ENCODE data around the gene DNAH9. TPM values are rescaled to one million over a fixed set of nuclear protein-coding genes. Genes with fewer than 3 reads are reported as not detected.

Gene DNAH9
- total RNA-seq, 1 experiment from 2014 or later, result not detected

DNA sequence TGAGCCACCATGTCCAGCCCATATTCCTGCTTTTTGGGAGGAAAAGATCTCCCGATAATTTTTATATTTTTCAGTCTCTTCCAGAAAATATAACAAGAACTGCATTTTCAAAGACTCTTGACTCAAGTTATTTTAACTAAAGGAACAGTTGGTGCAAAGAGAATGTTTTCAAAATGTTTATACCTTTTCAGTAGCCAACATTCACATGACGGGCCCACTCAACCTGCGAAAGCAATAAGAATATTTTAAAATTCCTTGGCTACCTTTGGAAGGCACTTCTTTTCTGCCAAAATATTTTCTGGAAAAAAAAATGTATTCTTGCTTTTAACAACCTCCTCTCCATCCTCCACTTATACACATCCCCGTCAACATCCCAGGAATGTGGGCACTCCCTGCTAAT is 258.7 kb downstream of the DNAH9 start:
- TF ChIP-seq, protein P1, sequence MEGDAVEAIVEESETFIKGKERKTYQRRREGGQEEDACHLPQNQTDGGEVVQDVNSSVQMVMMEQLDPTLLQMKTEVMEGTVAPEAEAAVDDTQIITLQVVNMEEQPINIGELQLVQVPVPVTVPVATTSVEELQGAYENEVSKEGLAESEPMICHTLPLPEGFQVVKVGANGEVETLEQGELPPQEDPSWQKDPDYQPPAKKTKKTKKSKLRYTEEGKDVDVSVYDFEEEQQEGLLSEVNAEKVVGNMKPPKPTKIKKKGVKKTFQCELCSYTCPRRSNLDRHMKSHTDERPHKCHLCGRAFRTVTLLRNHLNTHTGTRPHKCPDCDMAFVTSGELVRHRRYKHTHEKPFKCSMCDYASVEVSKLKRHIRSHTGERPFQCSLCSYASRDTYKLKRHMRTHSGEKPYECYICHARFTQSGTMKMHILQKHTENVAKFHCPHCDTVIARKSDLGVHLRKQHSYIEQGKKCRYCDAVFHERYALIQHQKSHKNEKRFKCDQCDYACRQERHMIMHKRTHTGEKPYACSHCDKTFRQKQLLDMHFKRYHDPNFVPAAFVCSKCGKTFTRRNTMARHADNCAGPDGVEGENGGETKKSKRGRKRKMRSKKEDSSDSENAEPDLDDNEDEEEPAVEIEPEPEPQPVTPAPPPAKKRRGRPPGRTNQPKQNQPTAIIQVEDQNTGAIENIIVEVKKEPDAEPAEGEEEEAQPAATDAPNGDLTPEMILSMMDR (IDR thresholded peaks at IDR 0.05; ENCODE audit: insufficient read depth in 1 of 2, low read depth in 1 of 2, low read length in 1 of 2, severe bottlenecking in 1 of 2, unreplicated experiment in 1 of 2), result no peak
- no peaks in the 10 kb centered on the region for H3K27me3 Mint-ChIP-seq (ENCODE audit: insufficient read depth, unreplicated experiment)
- BruUV-seq (replicated peaks), result no TSS peak
- no peak for DNase-seq
- no peak overlapping the region for H3K27ac Mint-ChIP-seq (ENCODE audit: unreplicated experiment)
- no peaks in the 10 kb centered on the region for H3K9me3 Mint-ChIP-seq (ENCODE audit: unreplicated experiment)
- intact Hi-C loops (cut with micrococcal nuclease; ENCODE audit: unreplicated experiment), result no loop called here
- CTCF ChIA-PET, result no interaction called here
- H3K4me1 Mint-ChIP-seq (ENCODE audit: low read depth, unreplicated experiment), result no peaks in the 10 kb centered on the region
- no peak overlapping the region for H3K4me3 ChIP-seq (ENCODE audit: low read depth, low read length)
- H3K36me3 ChIP-seq (ENCODE audit: control insufficient read depth, insufficient read depth, low read length), result no peaks in the 10 kb centered on the region
- H3K4me3 Mint-ChIP-seq (ENCODE audit: unreplicated experiment), result no peak overlapping the region
- H3K4me1 ChIP-seq, result no peaks in the 10 kb centered on the region
- no peaks in the 10 kb centered on the region for H3K27me3 ChIP-seq (replicated peaks; ENCODE audit: control insufficient read depth, insufficient read depth, low read length)
- POLR2A ChIA-PET, result no interaction called here
- no peaks in the 10 kb centered on the region for H3K9me3 ChIP-seq
- no peaks in the 10 kb centered on the region for H3K36me3 Mint-ChIP-seq (ENCODE audit: insufficient read depth, unreplicated experiment)

GRCh38 chr17:11869680-11870394 is 271.6 kb downstream of the DNAH9 start:
- TF ChIP-seq, protein P1 (IDR thresholded peaks at IDR 0.05; ENCODE audit: insufficient read depth in 1 of 2, low read depth in 1 of 2, low read length in 1 of 2, severe bottlenecking in 1 of 2, unreplicated experiment in 1 of 2), result no peak
- no peaks in the 10 kb centered on the region for H3K4me1 ChIP-seq
- Mint-ChIP-seq H3K9me3 (ENCODE audit: unreplicated experiment) (peaks cover 6% of the 10 kb centered on the region), H3K4me1 (ENCODE audit: low read depth, unreplicated experiment) (no peaks in the 10 kb centered on the region), H3K27ac (ENCODE audit: unreplicated experiment) (no peak overlapping the region), H3K36me3 (ENCODE audit: insufficient read depth, unreplicated experiment) (no peaks in the 10 kb centered on the region), H3K27me3 (ENCODE audit: insufficient read depth, unreplicated experiment) (no peaks in the 10 kb centered on the region), H3K4me3 (ENCODE audit: unreplicated experiment) (no peak overlapping the region)
- no TSS peak for BruUV-seq (replicated peaks)
- no peaks in the 10 kb centered on the region for H3K27me3 ChIP-seq (replicated peaks; ENCODE audit: control insufficient read depth, insufficient read depth, low read length)
- CTCF ChIA-PET, result no interaction called here
- no peaks in the 10 kb centered on the region for H3K9me3 ChIP-seq
- no peak overlapping the region for H3K4me3 ChIP-seq (ENCODE audit: low read depth, low read length)
- intact Hi-C loops (cut with micrococcal nuclease; ENCODE audit: unreplicated experiment), result no loop called here
- no peaks in the 10 kb centered on the region for H3K36me3 ChIP-seq (ENCODE audit: control insufficient read depth, insufficient read depth, low read length)
- no peak for DNase-seq
- POLR2A ChIA-PET, result no interaction called here

DNA sequence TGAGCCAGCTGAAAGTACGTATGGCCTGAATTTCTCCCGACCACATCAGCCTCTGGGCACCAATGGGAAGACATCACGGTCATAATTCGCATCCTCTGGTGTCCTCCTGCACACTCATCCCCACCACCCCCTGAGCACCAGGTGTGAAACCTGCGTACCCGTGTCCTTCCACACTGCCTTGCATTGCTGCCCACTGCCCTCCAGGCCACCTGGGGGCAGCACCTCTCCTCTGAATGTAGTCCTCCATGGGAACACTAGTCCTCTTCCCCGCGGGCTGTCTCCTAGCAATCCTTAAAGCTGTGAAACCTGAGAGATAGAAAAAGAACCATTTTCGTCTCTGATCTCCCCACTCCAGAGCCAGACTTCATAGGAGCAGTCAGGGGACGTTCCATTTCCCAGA is 273.5 kb downstream of the DNAH9 start:
- intact Hi-C loops (cut with micrococcal nuclease; ENCODE audit: unreplicated experiment), result no loop called here
- Histone ChIP-seq H3K9me3 (no peaks in the 10 kb centered on the region), H3K4me1 (no peaks in the 10 kb centered on the region), H3K27me3 (replicated peaks; ENCODE audit: control insufficient read depth, insufficient read depth, low read length) (no peaks in the 10 kb centered on the region), H3K36me3 (ENCODE audit: control insufficient read depth, insufficient read depth, low read length) (no peaks in the 10 kb centered on the region), H3K4me3 (ENCODE audit: low read depth, low read length) (no peak overlapping the region)
- Mint-ChIP-seq H3K27ac (ENCODE audit: unreplicated experiment) (no peak overlapping the region), H3K4me1 (ENCODE audit: low read depth, unreplicated experiment) (no peaks in the 10 kb centered on the region), H3K4me3 (ENCODE audit: unreplicated experiment) (no peak overlapping the region), H3K27me3 (ENCODE audit: insufficient read depth, unreplicated experiment) (peaks cover 3% of the 10 kb centered on the region), H3K9me3 (ENCODE audit: unreplicated experiment) (peaks cover 6% of the 10 kb centered on the region), H3K36me3 (ENCODE audit: insufficient read depth, unreplicated experiment) (no peaks in the 10 kb centered on the region)
- TF ChIP-seq, protein P1 (IDR thresholded peaks at IDR 0.05; ENCODE audit: insufficient read depth in 1 of 2, low read depth in 1 of 2, low read length in 1 of 2, severe bottlenecking in 1 of 2, unreplicated experiment in 1 of 2), result no peak
- ChIA-PET POLR2A (no interaction called here), CTCF (no interaction called here)
- BruUV-seq (replicated peaks), result no TSS peak
- DNase-seq, result no peak
